ENCODE results near the gene MAP4K5. TPM values are rescaled to one million over a fixed set of nuclear protein-coding genes. Genes with fewer than 3 reads are reported as not detected.

The MAP4K5 gene
- total RNA-seq, 4 donors from 2014 or later: 81.5 to 138 (median 107) TPM

DNA sequence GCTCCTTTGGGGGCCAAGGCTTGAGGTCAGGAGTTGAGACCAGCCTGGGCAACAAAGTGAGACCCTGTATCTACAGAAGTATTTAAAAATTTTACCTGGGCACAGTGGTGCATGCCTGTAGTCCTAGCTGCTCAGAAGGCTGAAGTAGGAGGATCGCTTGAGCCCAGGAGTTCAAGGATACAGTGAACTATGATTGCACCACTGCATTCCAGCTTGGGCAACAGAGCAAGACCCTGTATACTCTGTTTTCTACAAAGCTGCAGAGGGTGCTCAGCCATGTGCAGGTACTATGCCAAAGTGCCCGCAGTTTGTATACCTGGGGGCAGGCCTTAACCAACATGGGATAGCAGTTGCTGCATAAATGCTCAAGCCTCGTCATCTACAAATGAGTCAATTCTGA, 108.8 kb downstream of the MAP4K5 start:
- 97 to 100% methylated on average over 2 to 3 of the region's 3 CpGs for WGBS, 2 donors (ENCODE audit: low coverage in 1 of 2)
- Histone ChIP-seq H3K27me3 (no peaks in the 10 kb centered on the region), H3K27ac (no peak overlapping the region), H3K4me3 (no peak overlapping the region), H3K9me3 (no peaks in the 10 kb centered on the region), H3K4me1 (no peaks in the 10 kb centered on the region), H3K36me3 (peaks cover 0 to 83% of the 10 kb centered on the region in 2 donors)
- TF ChIP-seq POLR2A (IDR thresholded peaks at IDR 0.05) (no peak), POLR2AphosphoS5 (IDR thresholded peaks at IDR 0.05) (no peak), EP300 (IDR thresholded peaks at IDR 0.05) (no peak)
- TF ChIP-seq, protein P1, sequence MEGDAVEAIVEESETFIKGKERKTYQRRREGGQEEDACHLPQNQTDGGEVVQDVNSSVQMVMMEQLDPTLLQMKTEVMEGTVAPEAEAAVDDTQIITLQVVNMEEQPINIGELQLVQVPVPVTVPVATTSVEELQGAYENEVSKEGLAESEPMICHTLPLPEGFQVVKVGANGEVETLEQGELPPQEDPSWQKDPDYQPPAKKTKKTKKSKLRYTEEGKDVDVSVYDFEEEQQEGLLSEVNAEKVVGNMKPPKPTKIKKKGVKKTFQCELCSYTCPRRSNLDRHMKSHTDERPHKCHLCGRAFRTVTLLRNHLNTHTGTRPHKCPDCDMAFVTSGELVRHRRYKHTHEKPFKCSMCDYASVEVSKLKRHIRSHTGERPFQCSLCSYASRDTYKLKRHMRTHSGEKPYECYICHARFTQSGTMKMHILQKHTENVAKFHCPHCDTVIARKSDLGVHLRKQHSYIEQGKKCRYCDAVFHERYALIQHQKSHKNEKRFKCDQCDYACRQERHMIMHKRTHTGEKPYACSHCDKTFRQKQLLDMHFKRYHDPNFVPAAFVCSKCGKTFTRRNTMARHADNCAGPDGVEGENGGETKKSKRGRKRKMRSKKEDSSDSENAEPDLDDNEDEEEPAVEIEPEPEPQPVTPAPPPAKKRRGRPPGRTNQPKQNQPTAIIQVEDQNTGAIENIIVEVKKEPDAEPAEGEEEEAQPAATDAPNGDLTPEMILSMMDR (IDR thresholded peaks at IDR 0.05): no peak
- no peak for ATAC-seq

DNA sequence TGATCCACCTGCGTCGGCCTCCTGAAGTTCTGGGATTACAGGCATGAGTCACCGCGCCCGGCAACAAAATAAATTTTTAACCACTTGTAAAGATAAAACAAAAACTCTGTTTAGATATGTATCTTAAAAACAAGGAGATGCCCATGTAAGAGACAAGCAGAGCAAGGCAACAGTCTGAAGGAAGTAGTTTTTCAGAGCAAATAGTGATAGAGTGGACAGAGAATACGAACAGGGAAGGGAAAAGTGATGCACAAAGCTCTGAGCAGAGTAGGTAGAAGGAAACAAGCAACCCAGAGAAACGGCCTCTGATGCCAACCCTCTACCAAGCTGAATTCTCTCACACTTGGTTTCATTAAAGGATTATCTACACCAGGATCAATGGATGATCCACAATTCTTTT, 110.9 kb downstream of the MAP4K5 start:
- ATAC-seq: no peak
- WGBS, 2 donors (ENCODE audit: low coverage in 1 of 2): 83 to 88% methylated on average over 2 of the region's 7 CpGs
- no peaks in the 10 kb centered on the region for H3K9me3 ChIP-seq
- H3K4me3 ChIP-seq: no peak overlapping the region
- H3K36me3 ChIP-seq: peaks cover 0 to 96% of the 10 kb centered on the region in 2 donors
- no peaks in the 10 kb centered on the region for H3K4me1 ChIP-seq
- no peak overlapping the region for H3K27ac ChIP-seq
- no peak for TF ChIP-seq EP300 (IDR thresholded peaks at IDR 0.05)
- no peak for TF ChIP-seq POLR2A (IDR thresholded peaks at IDR 0.05)
- no peaks in the 10 kb centered on the region for H3K27me3 ChIP-seq

DNA sequence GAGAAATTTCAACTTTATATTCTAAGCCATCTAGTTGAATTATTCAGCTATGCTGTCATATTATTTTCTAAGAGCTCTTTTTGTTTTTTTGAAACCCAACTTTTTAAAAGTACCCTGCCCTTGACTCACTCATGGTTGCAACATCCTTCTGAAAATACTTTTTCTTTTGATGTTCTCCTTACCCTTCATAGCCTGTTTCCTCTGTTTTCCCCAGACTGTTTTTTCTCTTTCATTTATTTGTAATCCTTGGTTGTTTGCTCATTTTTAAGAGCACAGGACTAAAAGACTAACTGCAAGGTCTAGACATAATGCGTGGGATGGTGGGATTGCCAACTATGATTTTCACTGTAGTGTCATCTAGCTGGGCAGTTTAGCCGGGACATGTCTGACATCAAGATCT, 114.5 kb downstream of the MAP4K5 start:
- Histone ChIP-seq H3K4me1 (no peaks in the 10 kb centered on the region), H3K36me3 (peaks cover 0 to 77% of the 10 kb centered on the region in 2 donors), H3K4me3 (no peak overlapping the region), H3K27me3 (no peaks in the 10 kb centered on the region), H3K27ac (no peak overlapping the region), H3K9me3 (no peaks in the 10 kb centered on the region)
- WGBS, 2 donors (ENCODE audit: low coverage in 1 of 2): 90 to 100% methylated on average over 1 to 2 of the region's 2 CpGs
- TF ChIP-seq POLR2AphosphoS5 (IDR thresholded peaks at IDR 0.05) (no peak), POLR2A (IDR thresholded peaks at IDR 0.05) (no peak), EP300 (IDR thresholded peaks at IDR 0.05) (no peak)
- TF ChIP-seq, protein P1 (IDR thresholded peaks at IDR 0.05): no peak
- no peak for ATAC-seq

DNA sequence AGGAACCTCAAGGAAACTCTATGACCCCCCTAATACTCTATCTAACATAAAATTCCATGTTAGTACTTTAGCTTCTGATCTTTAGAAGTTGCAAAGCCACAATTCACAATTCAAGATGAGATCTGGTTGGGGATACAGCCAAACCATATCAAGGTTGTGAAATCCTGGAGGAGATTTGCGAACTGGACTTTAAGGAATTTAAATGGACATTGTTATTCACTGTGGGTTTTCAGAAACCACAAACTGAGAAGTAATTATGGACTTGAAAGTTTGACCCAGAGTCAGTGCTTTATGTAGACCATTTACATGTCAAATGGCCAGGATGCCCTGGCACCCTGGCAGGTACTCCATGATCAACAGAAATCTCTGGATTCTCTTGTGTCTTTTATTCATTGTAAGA, 121.4 kb downstream of the MAP4K5 start:
- Histone ChIP-seq H3K9me3 (no peaks in the 10 kb centered on the region), H3K4me3 (no peak overlapping the region), H3K27ac (no peak overlapping the region), H3K4me1 (no peaks in the 10 kb centered on the region), H3K27me3 (no peaks in the 10 kb centered on the region), H3K36me3 (peaks cover 0 to 12% of the 10 kb centered on the region in 2 donors)
- TF ChIP-seq EP300 (IDR thresholded peaks at IDR 0.05): no peak
- TF ChIP-seq, protein P1 (IDR thresholded peaks at IDR 0.05): no peak
- TF ChIP-seq POLR2A (IDR thresholded peaks at IDR 0.05): no peak
- no peak for TF ChIP-seq POLR2AphosphoS5 (IDR thresholded peaks at IDR 0.05)
- 71 to 73% methylated on average over 1 of the region's 1 CpG for WGBS, 2 donors (ENCODE audit: low coverage in 1 of 2)
- ATAC-seq: no peak

DNA sequence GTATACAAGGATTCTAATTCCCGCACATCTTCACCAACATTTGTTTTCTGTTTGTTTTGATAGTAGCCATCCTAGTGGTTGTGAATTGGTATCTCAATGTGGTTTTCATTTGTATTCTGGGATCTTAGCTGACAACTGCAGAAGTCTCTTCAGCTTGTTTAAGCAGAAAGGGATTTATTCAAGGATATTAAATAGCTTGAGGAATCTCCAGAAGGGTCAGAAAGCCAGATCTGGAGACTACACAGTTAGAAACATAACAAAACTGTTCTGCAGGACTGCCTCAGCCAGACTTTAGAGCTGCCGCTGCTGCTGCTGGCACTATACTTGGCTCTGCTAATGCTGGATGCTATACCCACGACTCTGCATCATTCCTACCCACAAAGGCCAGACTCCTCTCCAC, 122.3 kb downstream of the MAP4K5 start:
- Histone ChIP-seq H3K9me3 (no peaks in the 10 kb centered on the region), H3K27me3 (no peaks in the 10 kb centered on the region), H3K36me3 (peaks cover 0 to 6% of the 10 kb centered on the region in 2 donors), H3K27ac (no peak overlapping the region), H3K4me1 (no peaks in the 10 kb centered on the region), H3K4me3 (no peak overlapping the region)
- no peak for ATAC-seq
- no peak for TF ChIP-seq POLR2A (IDR thresholded peaks at IDR 0.05)
- TF ChIP-seq, protein P1 (IDR thresholded peaks at IDR 0.05): no peak
- no peak for TF ChIP-seq POLR2AphosphoS5 (IDR thresholded peaks at IDR 0.05)
- no peak for TF ChIP-seq EP300 (IDR thresholded peaks at IDR 0.05)
- WGBS, 2 donors (ENCODE audit: low coverage in 1 of 2): 76 to 85% methylated on average over 2 to 3 of the region's 3 CpGs
